HuH-7 (cell line): ENCODE data around the gene NOP9.
A peak's percentile ranks its signal among the peaks of the same experiment; 100 is the strongest.

ENCODE experiments used
- DNase-seq: peaks from one replicate; pipeline ENCODE4 v3.0.0; 2011; ENCODE audit warnings: low spot score

NOP9 gene

DNA sequence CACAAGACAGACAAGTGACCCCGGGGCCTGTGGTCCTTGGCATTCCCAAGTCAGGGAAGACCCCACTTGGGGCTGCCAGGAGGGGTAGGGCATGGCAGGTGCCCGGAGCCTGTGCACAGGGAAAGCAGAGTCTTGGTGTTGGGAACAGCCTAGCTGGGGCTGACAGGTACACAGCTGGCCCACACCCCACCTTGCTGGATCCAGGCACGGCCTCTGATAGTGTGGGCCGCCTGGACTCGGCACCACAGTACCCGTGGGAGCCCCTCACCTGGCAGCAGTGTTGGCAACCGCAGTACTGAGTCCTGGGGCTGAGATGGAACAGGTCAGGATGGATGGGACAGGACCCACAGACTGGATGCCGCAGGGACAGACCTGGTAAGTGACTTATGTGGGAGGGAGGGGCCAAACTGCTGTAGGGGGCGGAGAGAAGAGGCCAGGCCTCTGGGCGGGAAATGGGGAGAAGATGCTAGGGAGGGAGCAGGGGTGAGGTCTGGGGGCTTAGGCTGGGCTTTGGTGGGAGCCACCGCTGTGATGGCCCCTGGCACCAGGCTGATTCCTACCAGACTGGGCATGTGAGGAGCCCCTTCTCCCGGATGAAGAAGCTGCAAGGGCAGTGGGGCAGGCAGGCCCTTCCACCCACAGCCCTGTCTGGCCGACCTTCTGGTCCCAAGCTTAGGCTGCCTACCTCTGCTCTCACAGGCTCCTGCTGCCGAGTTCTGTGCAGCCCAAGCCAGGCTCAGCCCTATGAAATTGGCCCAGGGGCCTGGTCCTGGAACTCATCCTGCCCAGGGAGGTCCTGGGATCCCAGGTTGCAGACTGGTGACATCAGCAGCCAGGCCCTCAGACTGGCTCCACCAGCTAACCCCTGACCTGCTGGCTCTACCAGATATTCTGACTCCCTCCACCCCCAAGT is 36.6 kb upstream of the NOP9 start, which contains the start of gene TGM1:
Gene TGM1, minus strand, starts transcription at position 357 of the 913 bp plus-strand sequence. CDS start 825 bp downstream, outside the sequence.
- no peak for DNase-seq

DNA sequence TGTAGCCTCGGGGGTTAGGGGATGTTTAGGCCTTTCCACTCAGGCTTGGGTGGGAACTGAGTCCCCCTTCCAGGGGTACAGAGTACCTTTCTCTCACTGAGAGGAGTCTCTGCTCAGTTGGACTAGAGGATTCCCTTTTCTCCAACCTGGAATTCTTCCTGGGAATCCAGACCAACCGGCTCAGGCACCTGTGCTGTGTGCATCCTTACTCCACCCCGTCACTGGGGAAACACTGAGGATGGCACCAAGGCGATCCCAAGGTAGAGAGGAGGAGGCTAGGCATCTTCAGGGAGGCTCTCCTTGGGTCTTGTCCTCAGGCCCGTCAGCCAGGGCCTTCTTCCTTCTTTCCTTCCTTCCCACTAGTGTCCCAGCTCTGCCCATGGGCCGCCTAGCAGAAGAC is 35.8 kb upstream of the NOP9 start:
- DNase-seq, result no peak

- no peak for DNase-seq
These were observed 35.4 kb upstream of the NOP9 start for GRCh38 chr14:24264298-24264697.

DNA sequence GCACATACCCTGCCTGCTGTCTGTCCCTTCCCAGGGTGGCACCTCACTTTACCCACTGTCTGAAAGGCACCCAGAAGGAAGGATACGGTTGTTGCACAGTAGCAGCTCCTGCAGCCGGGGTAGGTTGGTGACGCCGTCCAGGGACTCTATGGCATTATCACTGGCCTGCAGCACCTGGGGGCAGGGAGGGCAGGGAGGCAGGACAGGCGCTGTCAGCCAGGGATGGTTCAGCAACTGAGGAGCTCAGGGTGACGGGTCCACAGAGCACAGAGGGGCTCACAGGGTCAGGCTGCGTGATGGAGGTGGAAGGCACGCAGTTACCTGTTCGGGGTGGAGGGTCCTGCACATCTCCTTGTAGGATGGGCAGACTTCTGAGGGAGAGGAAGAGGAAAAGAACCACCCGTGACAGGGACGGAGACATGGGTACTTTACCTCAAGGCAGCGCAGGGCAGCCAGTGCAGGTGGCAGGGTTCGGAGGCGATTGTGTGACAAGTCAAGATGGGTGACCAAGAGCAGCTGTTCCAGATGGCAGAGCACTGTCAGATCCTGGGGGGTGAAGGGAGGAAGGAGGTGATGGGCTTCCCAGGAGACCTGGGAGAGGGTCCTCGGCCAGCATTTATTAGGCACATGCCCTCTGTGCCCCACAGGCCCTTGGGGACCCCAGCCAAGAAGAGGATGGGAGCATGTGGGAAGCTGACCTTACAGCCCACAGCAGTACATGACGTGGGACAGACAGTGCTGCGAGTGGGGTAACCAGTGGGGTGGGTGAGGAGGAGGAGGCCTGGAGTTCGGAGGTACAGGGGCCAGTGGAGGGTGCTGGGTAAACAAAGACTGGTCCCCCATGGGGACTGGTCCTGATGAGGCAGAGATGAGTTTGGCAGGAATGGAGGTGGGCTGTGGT is 33.1 kb upstream of the NOP9 start:
- DNase-seq, result no peak

DNA sequence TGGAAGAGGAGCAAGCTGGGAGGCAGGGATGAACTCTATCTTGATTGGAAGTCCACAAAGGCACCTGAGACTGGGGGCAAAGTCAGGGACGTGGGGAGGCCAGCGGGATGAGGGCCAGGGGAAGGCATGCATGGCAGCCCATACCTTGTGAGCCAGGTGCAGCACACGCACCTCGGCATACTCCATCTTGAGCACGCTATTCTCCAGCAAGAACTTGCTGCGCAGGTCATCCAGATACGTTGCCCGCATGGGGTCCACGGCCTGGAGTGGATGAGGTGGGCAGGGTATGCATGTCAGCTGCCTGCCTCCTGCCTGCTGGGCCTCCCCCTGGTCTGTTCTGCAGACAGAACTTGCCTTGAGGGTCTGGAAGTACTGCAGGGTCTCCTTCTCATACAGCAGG is 32.1 kb upstream of the NOP9 start:
- no peak for DNase-seq

GRCh38 chr14:24268225-24268624 is 31.4 kb upstream of the NOP9 start:
- DNase-seq, result no peak

DNA sequence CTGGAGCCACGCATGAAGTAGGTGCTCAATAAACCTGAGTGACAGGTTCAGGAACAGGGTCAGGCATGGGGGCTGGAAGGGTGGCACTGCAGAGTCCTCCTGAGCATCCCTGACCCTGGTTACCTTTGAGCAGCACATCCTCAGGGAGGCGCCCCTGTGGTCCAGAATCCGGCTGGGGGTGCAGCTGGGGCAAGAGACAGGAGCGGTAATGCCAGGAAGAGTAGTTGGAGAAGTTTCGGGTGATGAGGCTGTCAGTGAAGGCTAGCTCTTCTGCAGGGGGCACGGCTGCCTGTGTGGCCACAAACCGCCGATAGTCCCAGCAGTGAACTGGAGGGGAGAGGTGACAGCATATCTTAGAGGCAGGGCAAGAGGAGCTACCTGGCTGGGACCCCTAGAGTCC is 30.3 kb upstream of the NOP9 start:
- DNase-seq, result no peak

DNA sequence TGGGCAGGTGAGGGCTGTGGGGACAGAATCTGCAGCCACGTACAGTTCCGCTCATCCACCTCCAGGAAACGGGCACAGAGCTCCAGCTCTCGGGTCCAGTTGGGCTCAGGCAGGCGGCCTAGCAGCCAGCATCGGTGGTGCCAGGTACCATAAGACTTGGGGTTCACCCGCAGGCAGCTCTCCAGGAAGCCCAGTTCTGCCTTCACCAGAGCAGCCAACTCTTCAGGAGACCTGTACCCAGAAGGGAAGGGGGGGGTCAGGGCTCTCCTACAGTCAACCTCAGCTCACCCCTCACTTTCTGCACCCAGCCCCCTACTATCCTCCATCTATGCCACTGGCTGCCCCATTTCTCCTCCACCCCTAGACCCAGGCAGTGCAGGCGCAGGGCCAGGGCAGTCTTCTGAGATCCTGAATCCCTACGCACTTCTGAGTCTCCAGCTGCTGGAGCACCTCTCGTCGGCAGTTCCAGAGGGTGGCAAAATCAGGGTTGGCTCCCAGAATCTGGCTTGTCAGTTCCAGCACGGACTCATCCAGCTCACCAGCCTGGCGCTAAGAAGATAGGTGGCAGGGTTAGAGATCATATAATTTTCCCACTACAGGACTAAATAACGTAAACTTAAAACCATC is 29.6 kb upstream of the NOP9 start:
- DNase-seq, result no peak

- no peak for DNase-seq
These were observed 29.0 kb upstream of the NOP9 start for GRCh38 chr14:24270537-24271133.

DNA sequence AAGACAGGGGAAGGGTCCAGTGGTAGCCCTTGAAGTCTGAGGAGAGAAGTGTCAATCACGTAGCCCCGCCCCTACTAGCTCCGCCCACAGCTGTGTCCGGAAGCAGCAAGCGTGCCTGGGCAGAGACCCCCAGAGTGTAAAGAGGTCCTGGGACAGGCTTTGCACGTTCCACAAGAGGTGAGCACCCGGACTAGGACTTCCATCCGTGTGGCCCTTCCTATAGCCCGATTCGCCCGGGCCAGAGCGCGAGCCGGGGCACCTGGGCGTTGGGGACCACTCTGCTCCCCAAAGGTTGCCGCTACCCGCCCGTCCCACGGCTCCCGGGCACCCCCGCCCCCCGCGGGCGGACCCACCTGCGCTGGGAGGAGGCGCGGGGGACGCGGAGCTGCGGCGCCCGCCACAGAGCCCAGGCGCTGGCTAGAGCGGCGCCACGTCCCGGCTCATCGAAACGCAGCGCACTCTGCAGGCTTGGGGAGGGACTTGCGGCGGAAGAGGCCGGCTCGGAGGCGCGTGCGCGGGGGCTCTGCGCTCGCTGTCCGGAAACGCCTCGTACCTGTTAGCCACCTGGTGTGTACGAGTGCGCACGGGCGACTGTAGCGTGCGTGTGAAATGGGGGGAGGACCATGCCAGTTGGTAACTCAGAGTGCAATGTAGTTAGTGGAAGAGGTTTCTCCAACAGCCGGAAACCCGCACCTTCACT is 28.4 kb upstream of the NOP9 start, which contains the start of gene RABGGTA:
Gene RABGGTA, minus strand, starts transcription at position 464 of the 700 bp plus-strand sequence. CDS start 482 bp downstream, outside the sequence.
- DNase-seq, result peak; percentile 93

GRCh38 chr14:24271834-24272263 is 27.8 kb upstream of the NOP9 start:
- no peak for DNase-seq

DNA sequence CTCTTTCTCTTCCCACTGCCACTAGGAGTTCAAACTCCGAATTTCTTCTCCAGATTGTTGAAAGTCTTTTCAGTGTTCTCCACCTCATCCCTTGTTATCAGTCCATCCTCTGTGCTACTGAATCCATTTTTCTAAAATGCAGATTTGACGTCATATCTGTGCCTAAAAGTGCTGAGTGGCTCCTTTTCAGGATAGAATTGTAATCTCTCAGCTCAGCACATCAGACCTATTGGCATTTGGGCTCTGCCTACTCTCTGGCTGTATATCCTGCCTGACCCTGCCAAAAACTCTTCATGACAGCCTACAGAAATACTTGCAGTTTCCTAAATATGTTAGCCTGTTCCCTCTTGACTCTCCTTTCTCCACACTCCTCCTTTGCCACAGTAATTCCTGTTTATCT is 27.2 kb upstream of the NOP9 start:
- no peak for DNase-seq

GRCh38 chr14:24273422-24273998 is 26.1 kb upstream of the NOP9 start:
- DNase-seq, result peak; percentile 44

DNA sequence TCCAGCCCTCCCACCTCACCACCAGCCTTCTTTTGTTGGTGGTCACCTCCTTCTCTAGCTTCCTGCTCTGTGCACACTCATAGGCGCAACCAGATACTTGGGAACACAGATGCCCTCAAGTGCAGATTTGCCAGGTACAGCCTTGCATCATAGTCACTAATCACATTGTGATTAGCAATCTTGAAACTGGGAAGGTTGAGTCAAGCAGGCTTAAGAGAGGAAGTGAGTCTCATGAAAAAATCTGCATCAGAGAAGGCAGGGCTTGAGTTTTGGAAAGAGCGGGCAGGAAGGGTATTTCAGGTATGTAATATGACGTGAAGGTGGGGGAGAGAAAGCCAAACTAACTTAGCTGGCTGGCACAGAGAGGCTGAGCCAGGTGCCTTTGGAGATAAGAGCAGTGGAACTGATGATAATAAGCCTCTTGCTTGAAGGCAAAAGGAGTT is 25.5 kb upstream of the NOP9 start:
- DNase-seq, result no peak

DNA sequence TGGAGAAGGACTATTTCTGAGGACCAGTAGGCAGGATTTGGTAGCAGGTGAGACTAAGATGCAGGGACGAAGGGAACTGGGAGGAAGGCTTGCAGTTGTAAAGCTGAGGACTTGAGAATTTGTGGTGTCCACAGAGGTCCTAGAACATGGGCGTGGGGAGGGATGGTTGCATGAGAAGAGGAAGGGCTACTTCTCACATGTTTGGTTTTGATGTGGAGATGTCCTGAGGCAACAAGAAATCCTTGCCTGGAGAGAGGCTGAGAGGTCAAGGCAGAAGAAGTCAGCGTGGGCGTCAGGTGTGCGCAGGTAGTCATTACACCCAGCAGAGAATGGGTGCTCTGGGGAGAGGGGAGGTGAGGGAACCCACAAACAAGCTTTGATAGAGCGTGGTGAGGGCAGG is 22.6 kb upstream of the NOP9 start:
- no peak for DNase-seq

GRCh38 chr14:24277606-24278321 is 21.9 kb upstream of the NOP9 start:
- no peak for DNase-seq

- DNase-seq, result no peak
These were observed 21.2 kb upstream of the NOP9 start for GRCh38 chr14:24278424-24278823.

DNA sequence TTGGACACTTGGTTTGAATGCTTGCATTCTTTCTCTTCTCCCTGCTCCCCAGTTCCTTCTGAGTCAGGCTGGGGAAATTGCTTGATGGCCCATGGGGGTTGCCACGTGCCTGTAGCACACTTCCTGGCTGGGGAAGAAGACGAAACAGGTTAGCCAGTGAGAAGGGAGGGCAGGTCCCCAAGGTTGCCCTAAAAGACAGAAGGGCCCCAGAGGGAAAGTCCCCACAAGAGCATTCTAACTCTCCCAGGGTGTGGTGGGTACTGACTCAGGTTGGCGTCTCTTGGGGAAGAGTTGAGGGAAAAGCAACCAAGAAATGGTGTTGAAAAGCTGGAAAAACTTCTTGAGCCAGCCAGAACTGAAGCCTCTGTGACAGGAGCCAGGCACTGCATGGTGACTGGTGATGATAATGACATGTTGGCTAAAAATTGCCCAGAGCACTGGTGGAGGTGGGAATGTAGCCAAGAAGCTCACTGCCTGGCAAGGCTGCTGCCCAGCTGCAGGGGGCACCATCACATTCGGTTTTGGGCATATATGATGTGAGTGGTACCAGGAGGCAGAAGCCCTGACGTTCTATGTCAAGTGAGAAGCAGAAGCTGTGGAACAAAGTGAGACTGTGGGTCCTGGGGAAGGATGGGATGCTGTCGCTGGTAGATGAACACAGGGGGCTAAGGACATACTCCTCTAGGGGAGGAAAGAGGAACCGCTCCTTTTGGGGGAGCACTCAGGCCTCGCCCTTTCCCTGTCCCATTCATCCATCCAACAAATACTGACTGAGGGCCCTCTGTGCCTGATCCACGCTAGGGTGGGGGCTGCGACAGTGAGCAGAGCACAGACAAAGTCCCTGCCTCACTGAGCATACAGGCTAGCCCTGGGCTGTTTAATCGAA is 20.1 kb upstream of the NOP9 start:
- DNase-seq, result no peak
